Measurements from ENCODE around the gene UBE2H. TPM values are rescaled to one million over a fixed set of nuclear protein-coding genes. Genes with fewer than 3 reads are reported as not detected.

Gene UBE2H
- total and polyA plus RNA-seq, 2 donors (not counting 1 experiment from before 2014, with no cell fraction given) = 23.3 to 54.1 TPM

GRCh38 chr7:129801882-129802281 is 150.9 kb downstream of the UBE2H start:
- CTCF ChIA-PET = no interaction called here
- WGBS (ENCODE audit: insufficient coverage) = 83% methylated on average over 5 of the region's 5 CpGs
- H3K27me3 Mint-ChIP-seq = peaks cover 13% of the 10 kb centered on the region

DNA sequence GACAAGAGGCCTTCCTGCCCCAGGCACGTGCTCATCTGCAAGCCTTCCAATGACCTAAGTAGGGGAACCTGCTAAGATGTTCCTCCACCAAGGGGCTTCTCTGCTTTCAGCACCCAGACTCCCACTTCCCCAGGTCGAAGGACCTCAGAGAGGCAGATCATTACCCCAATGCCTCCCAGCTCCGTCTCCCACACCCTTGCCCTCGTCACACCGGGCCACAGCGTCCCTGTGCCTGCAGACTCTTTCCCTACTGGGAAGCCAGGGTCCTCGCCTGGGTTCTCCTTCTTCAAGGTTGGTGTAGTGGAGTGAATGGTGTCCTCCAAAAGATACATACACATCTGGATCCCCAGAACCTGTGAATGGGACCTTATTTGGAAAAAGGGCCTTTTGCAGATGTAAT is 151.9 kb downstream of the UBE2H start:
- DNase-seq (no peak), ATAC-seq (ENCODE audit: low read depth) (no peak)
- Histone ChIP-seq H2AFZ (ENCODE audit: insufficient read depth, low read depth, low read length, poor library complexity, severe bottlenecking) (no peak overlapping the region), H3K9me3 (ENCODE audit: control extremely low read depth in 1 of 3, control insufficient read depth in 2 of 3, insufficient read depth in 1 of 3, low read length in 2 of 3) (no peaks in the 10 kb centered on the region), H3K9ac (ENCODE audit: low read length) (no peak overlapping the region), H3K36me3 (replicated peaks in 1 of 2; ENCODE audit: control extremely low read depth in 1 of 2, control insufficient read depth in 1 of 2, extremely low read depth in 1 of 2, insufficient read depth in 2 of 2, low read length in 1 of 2) (no peaks in the 10 kb centered on the region), H3K79me2 (ENCODE audit: control insufficient read depth, insufficient read depth, low read length) (no peaks in the 10 kb centered on the region), H3K4me2 (replicated peaks; ENCODE audit: low read depth, low read length, poor library complexity, severe bottlenecking) (no peak overlapping the region), H3K4me3 (ENCODE audit: control extremely low read depth in 1 of 5, extremely low read depth in 1 of 5, insufficient read depth in 1 of 5, low read depth in 2 of 5, low read length in 4 of 5) (no peak overlapping the region), H3K27ac (ENCODE audit: low read length in 2 of 2) (no peak overlapping the region), H3K27me3 (replicated peaks in 1 of 4; ENCODE audit: control extremely low read depth in 1 of 4, control insufficient read depth in 3 of 4, insufficient read depth in 4 of 4, low read length in 3 of 4) (no peaks in the 10 kb centered on the region), H3K4me1 (ENCODE audit: control insufficient read depth in 2 of 2, insufficient read depth in 2 of 2, low read length in 2 of 2) (no peaks in the 10 kb centered on the region), H4K20me1 (ENCODE audit: control insufficient read depth, insufficient read depth, low read length, poor library complexity, severe bottlenecking) (no peaks in the 10 kb centered on the region)
- H3K9me3 Mint-ChIP-seq (ENCODE audit: insufficient read depth) = no peaks in the 10 kb centered on the region
- no peaks in the 10 kb centered on the region for H3K4me1 Mint-ChIP-seq
- intact Hi-C loops (cut with micrococcal nuclease) = no loop called here
- ChIA-PET POLR2A (no interaction called here), CTCF (no interaction called here)
- no peak overlapping the region for H3K4me3 Mint-ChIP-seq
- WGBS (ENCODE audit: insufficient coverage) = 92% methylated on average over 3 of the region's 7 CpGs
- TF ChIP-seq CTCF (IDR thresholded peaks at IDR 0.05) = no peak
- no peak for TF ChIP-seq EZH2 (IDR thresholded peaks at IDR 0.05; ENCODE audit: borderline replicate concordance, insufficient read depth, low read depth, low read length, poor library complexity, severe bottlenecking)
- no peak overlapping the region for H3K27ac Mint-ChIP-seq
- peaks cover 13% of the 10 kb centered on the region for H3K27me3 Mint-ChIP-seq

More at GRCh38 chr7:129801882-129802281, 150.9 kb downstream of the UBE2H start:
- Histone ChIP-seq H3K27ac (ENCODE audit: low read length in 2 of 2) (no peak overlapping the region), H3K36me3 (replicated peaks in 1 of 2; ENCODE audit: control extremely low read depth in 1 of 2, control insufficient read depth in 1 of 2, extremely low read depth in 1 of 2, insufficient read depth in 2 of 2, low read length in 1 of 2) (no peaks in the 10 kb centered on the region), H3K27me3 (replicated peaks in 1 of 4; ENCODE audit: control extremely low read depth in 1 of 4, control insufficient read depth in 3 of 4, insufficient read depth in 4 of 4, low read length in 3 of 4) (no peaks in the 10 kb centered on the region), H2AFZ (ENCODE audit: insufficient read depth, low read depth, low read length, poor library complexity, severe bottlenecking) (no peak overlapping the region), H3K9me3 (ENCODE audit: control extremely low read depth in 1 of 3, control insufficient read depth in 2 of 3, insufficient read depth in 1 of 3, low read length in 2 of 3) (no peaks in the 10 kb centered on the region), H3K79me2 (ENCODE audit: control insufficient read depth, insufficient read depth, low read length) (no peaks in the 10 kb centered on the region), H3K4me1 (ENCODE audit: control insufficient read depth in 2 of 2, insufficient read depth in 2 of 2, low read length in 2 of 2) (no peaks in the 10 kb centered on the region), H4K20me1 (ENCODE audit: control insufficient read depth, insufficient read depth, low read length, poor library complexity, severe bottlenecking) (no peaks in the 10 kb centered on the region), H3K4me3 (ENCODE audit: control extremely low read depth in 1 of 5, extremely low read depth in 1 of 5, insufficient read depth in 1 of 5, low read depth in 2 of 5, low read length in 4 of 5) (no peak overlapping the region), H3K9ac (ENCODE audit: low read length) (no peak overlapping the region), H3K4me2 (replicated peaks; ENCODE audit: low read depth, low read length, poor library complexity, severe bottlenecking) (no peak overlapping the region)
- no peak for ATAC-seq (ENCODE audit: low read depth)
- intact Hi-C loops (cut with micrococcal nuclease) = no loop called here
- POLR2A ChIA-PET = no interaction called here
- no peak overlapping the region for H3K4me3 Mint-ChIP-seq
- no peaks in the 10 kb centered on the region for H3K9me3 Mint-ChIP-seq (ENCODE audit: insufficient read depth)
- no peak for DNase-seq
- H3K27ac Mint-ChIP-seq = no peak overlapping the region
- H3K4me1 Mint-ChIP-seq = no peaks in the 10 kb centered on the region
- no peak for TF ChIP-seq EZH2 (IDR thresholded peaks at IDR 0.05; ENCODE audit: borderline replicate concordance, insufficient read depth, low read depth, low read length, poor library complexity, severe bottlenecking)
- no peak for TF ChIP-seq CTCF (IDR thresholded peaks at IDR 0.05)
